Activated CD4-positive, alpha-beta T cell treated with anti-CD3 and anti-CD28 coated beads, Interleukin-2, amount 10 ng/mL, durations not matched to agents 24 days and 14 days (primary cell): ENCODE measurements around the gene PSMG4. TPM values are rescaled to one million over a fixed set of nuclear protein-coding genes. Genes with fewer than 3 reads are reported as not detected.

ENCODE experiments used
- DNase-seq: peaks from one replicate; pipeline ENCODE4 v3.0.0; 2022
- H3K27ac Mint-ChIP-seq: one replicate; pipeline ENCODE4 v1.8.0; 2022; ENCODE audit warnings: mild to moderate bottlenecking, mixed read lengths
- H3K27me3 Mint-ChIP-seq: one replicate; pipeline ENCODE4 v1.8.0; 2022; ENCODE audit warnings: mixed read lengths
- H3K36me3 Mint-ChIP-seq: one replicate; pipeline ENCODE4 v1.8.0; 2022; ENCODE audit warnings: low read depth, mild to moderate bottlenecking, mixed read lengths
- H3K4me1 Mint-ChIP-seq: one replicate; pipeline ENCODE4 v1.8.0; 2021; ENCODE audit warnings: mixed read lengths
- H3K4me3 Mint-ChIP-seq: one replicate; pipeline ENCODE4 v1.8.0; 2022; ENCODE audit warnings: mild to moderate bottlenecking, moderate library complexity, mixed read lengths
- H3K9me3 Mint-ChIP-seq: one replicate; pipeline ENCODE4 v1.8.0; 2021; ENCODE audit warnings: mixed read lengths
- intact Hi-C: fragments of 100-400 bp; cut with micrococcal nuclease; formaldehyde crosslinking; loops from one replicate; pipeline ENCODE4 v1.15.1; 2023
- total RNA-seq: library from RNA; stranded (reverse); gene quantifications from 2 replicates; pipeline ENCODE4 v1.2.3, GENCODE V29; 2022

Gene PSMG4, protein sequence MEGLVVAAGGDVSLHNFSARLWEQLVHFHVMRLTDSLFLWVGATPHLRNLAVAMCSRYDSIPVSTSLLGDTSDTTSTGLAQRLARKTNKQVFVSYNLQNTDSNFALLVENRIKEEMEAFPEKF
- total RNA-seq: 33.4 and 35.6 TPM in 2 replicates

DNA sequence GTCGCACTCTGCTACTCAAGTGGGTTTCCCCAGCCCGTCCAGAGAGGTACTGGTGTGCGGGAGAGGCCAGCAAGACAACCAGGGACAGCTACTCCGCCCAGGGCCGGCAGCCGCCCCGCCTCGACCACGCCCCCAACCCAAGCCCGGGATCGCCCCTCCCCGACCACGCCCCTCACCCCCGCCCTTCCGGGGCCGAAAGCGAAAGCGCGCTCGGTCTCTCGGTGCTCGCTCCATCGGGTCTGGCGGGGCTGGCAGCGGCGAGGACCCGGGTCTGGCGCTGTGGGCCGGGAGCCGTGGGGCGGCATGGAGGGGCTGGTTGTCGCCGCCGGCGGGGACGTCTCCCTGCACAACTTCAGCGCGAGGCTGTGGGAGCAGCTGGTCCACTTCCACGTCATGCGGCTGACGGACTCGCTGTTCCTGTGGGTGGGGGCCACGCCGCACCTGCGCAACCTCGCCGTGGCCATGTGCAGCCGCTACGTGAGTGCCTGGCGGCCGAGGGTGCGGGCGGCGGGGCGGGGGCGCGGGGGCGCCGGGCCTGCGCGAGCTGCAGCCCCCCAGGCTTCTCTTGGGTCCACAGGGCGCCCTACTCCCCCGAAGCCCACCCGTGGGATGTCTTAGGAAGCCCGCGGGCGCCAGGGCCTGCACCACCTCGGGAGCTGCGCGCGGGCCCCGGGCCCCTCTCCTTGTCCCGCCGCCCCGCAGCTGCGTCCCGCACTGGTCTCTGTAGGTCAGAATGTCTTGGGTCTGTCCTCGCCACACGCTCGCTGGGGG is at the start of gene PSMG4:
TSS of gene PSMG4 (plus strand) at position 228 of the 771 bp plus-strand sequence. CDS start at position 304, 76 bp downstream.
- H3K9me3 Mint-ChIP-seq: no peaks in the 10 kb centered on the region
- peaks cover 30% of the 10 kb centered on the region for H3K36me3 Mint-ChIP-seq
- peak within 1 kb of the TSS; percentile 98 for H3K27ac Mint-ChIP-seq
- peaks cover 19% of the 10 kb centered on the region for H3K27me3 Mint-ChIP-seq
- intact Hi-C loops: loop anchor here (1.0 to 10.0 kb wide), 9 partner anchors 50 to 878 kb away; partner anchors contain the start of genes BPHL, ECI2, NQO2 and RIPK1
- DNase-seq: peak; percentile 98
- H3K4me1 Mint-ChIP-seq: peaks cover 33% of the 10 kb centered on the region
- peak within 1 kb of the TSS; percentile 96 for H3K4me3 Mint-ChIP-seq

- intact Hi-C loops: loop anchor here (1.0 to 2.0 kb wide), 5 partner anchors 19 to 269 kb away; partner anchors contain the start of genes BPHL, PSMG4 and TUBB2A
- DNase-seq: peak; percentile 70
- Mint-ChIP-seq H3K4me3 (peak overlapping the region; percentile 46), H3K4me1 (peaks cover 25% of the 10 kb centered on the region), H3K36me3 (peaks cover 2% of the 10 kb centered on the region), H3K27ac (peak overlapping the region; percentile 94), H3K27me3 (peaks cover 26% of the 10 kb centered on the region), H3K9me3 (peaks cover 9% of the 10 kb centered on the region)
Observed at GRCh38 chr6:3209114-3210023, 49.4 kb upstream of the PSMG4 start.

- H3K27ac Mint-ChIP-seq: peak overlapping the region; percentile 94
- peak overlapping the region; percentile 2 for H3K4me3 Mint-ChIP-seq
Observed at GRCh38 chr6:3210024-3210610, 48.6 kb upstream of the PSMG4 start.

DNA sequence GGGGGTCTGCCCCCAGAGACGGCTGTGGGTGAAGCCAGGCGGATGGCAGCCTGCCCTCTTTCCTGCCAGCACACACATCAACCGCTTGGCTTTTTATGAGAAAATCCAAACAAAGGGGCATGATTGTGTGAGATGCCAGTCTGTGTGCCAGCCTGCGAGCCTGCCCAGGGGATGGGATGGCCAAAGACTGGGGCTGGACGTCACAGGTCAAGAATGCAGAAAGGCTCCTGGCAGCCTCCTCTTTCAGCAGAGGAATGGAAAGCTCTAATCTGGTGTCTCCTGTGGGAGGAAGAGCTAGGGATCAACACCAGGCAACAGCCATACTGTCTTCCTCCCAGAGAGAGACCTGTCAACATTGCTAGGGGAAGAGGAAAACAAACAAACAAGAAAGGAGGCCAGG is 47.1 kb upstream of the PSMG4 start:
- Mint-ChIP-seq H3K27me3 (peaks cover 26% of the 10 kb centered on the region), H3K4me3 (no peak overlapping the region), H3K9me3 (peaks cover 3% of the 10 kb centered on the region), H3K36me3 (no peaks in the 10 kb centered on the region), H3K27ac (no peak overlapping the region), H3K4me1 (peaks cover 19% of the 10 kb centered on the region)
- no peak for DNase-seq
- intact Hi-C loops: no loop called here

More at GRCh38 chr6:3210024-3210610, 48.6 kb upstream of the PSMG4 start:
- intact Hi-C loops: no loop called here
- Mint-ChIP-seq H3K36me3 (no peaks in the 10 kb centered on the region), H3K9me3 (peaks cover 5% of the 10 kb centered on the region), H3K27me3 (peaks cover 23% of the 10 kb centered on the region), H3K4me1 (peaks cover 25% of the 10 kb centered on the region)
- no peak for DNase-seq

DNA sequence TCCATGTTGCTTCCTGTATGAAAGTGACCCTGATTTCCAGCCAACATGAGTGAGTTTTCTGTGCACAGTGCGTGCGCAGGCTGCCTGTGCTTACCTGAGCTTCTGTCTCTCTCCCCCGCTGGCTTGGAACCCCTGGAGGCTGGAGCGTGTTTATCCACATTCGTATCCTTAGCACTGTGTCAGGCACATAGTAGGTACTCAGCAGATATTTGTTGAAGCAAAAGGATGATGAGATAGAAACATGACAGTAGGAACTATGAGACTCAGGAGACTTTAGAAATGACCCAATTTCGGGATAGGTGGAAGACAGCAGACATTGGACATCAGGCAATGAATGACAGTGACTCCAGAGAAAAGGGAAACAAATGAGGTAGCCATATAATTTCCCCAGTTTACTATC is 46.5 kb upstream of the PSMG4 start:
- intact Hi-C loops: no loop called here
- H3K9me3 Mint-ChIP-seq: no peaks in the 10 kb centered on the region
- no peak for DNase-seq
- H3K27me3 Mint-ChIP-seq: peaks cover 29% of the 10 kb centered on the region
- H3K27ac Mint-ChIP-seq: no peak overlapping the region
- no peak overlapping the region for H3K4me3 Mint-ChIP-seq
- H3K36me3 Mint-ChIP-seq: no peaks in the 10 kb centered on the region
- peaks cover 19% of the 10 kb centered on the region for H3K4me1 Mint-ChIP-seq

GRCh38 chr6:3213334-3213695 is 45.4 kb upstream of the PSMG4 start:
- intact Hi-C loops: no loop called here
- Mint-ChIP-seq H3K36me3 (no peaks in the 10 kb centered on the region), H3K4me3 (no peak overlapping the region), H3K4me1 (peaks cover 18% of the 10 kb centered on the region), H3K27me3 (peaks cover 38% of the 10 kb centered on the region), H3K27ac (no peak overlapping the region), H3K9me3 (no peaks in the 10 kb centered on the region)
- DNase-seq: no peak

DNA sequence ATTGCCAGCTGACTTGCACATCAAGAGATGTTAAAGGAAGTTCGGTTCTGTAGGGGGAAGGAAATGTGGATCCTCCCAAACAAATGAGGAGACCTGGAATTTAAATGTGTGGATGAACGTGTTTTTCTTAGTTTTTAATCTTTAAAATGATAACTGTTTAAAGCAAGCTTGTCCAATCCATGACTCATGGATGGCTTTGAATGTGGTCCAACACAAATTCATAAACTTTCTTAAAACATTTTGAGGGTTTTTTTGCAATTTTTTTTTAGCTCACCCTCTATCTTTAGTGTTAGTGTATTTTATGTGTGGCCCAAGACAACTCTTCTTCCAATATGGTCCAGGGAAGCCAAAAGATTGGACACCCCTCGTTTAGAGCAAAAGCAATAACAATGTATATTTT is 43.8 kb upstream of the PSMG4 start:
- H3K9me3 Mint-ChIP-seq: no peaks in the 10 kb centered on the region
- H3K36me3 Mint-ChIP-seq: no peaks in the 10 kb centered on the region
- H3K27ac Mint-ChIP-seq: no peak overlapping the region
- H3K27me3 Mint-ChIP-seq: peaks cover 46% of the 10 kb centered on the region
- no peak for DNase-seq
- no peak overlapping the region for H3K4me3 Mint-ChIP-seq
- intact Hi-C loops: no loop called here
- H3K4me1 Mint-ChIP-seq: peaks cover 3% of the 10 kb centered on the region

DNA sequence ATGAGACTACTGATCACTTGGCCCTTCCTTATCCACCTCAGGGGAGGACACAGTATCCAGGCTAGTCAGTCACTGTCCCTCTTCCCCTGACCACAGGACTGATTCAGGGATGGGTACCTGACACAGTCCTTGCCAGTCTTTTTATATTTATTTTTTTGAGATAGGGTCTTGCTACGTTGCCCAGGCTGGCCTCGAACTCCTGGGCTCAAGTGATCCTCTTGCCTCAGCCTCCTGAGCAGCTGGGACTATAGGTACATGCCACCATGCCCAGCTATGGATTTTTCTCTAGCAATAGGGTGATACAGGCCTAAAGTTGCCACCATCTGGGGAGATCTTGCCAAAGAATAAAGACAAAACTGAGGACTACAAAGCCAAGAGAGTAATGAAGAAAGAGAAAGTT is 41.5 kb upstream of the PSMG4 start:
- Mint-ChIP-seq H3K4me1 (no peaks in the 10 kb centered on the region), H3K27ac (no peak overlapping the region), H3K9me3 (peaks cover 7% of the 10 kb centered on the region), H3K36me3 (peaks cover 2% of the 10 kb centered on the region), H3K27me3 (peaks cover 53% of the 10 kb centered on the region), H3K4me3 (no peak overlapping the region)
- no peak for DNase-seq
- intact Hi-C loops: no loop called here

- Mint-ChIP-seq H3K27ac (no peak overlapping the region), H3K9me3 (peaks cover 7% of the 10 kb centered on the region), H3K4me3 (no peak overlapping the region), H3K27me3 (peaks cover 51% of the 10 kb centered on the region), H3K36me3 (peaks cover 2% of the 10 kb centered on the region), H3K4me1 (no peaks in the 10 kb centered on the region)
- intact Hi-C loops: no loop called here
- no peak for DNase-seq
Observed at GRCh38 chr6:3218266-3218665, 40.5 kb upstream of the PSMG4 start.

DNA sequence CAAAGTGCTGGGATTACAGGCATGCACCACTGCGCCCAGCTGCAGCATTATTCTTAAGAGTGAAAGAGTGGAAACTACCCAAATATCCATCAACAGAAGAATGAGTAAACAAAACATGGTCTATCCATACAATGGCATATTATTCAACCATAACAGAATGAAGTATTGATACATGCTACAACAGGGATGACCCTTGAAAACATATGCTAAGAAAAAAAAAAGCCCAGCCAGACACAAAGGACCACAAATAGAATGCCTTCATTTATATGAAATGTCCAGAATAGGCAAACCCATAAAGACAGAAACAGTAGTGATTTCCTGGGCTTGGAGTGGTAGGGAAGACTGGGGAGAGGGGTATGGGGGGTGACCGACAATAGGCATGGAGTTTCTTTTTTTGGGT is 38.4 kb upstream of the PSMG4 start:
- intact Hi-C loops: loop anchor here (10.0 kb wide), 1 partner anchor 1836 kb away; the partner anchor contains the start of gene FOXF2
- H3K27ac Mint-ChIP-seq: no peak overlapping the region

DNA sequence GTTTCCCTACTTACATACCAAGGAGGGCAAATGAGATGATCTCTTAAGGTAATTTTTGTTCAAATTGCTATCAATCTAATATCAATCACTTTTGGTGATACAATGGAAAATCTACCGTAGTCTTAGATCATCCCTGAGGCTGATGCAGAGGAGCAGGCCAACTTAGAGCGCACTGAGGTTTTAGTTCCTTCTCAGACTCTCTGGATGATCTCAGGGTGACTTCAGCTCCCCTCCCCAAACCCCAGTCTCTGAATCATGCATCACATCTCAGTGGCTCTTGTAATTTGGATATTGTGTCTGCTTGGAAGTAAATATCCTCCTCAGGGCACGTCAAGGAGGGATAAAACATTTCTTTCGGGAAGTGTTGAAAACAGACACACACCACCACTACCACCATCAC is 37.2 kb upstream of the PSMG4 start:
- Mint-ChIP-seq H3K27me3 (peaks cover 59% of the 10 kb centered on the region), H3K9me3 (peaks cover 7% of the 10 kb centered on the region)

More for the DNA sequence above, 38.4 kb upstream of the PSMG4 start:
- no peak for DNase-seq
- no peak overlapping the region for H3K4me3 Mint-ChIP-seq
- peaks cover 56% of the 10 kb centered on the region for H3K27me3 Mint-ChIP-seq
- H3K9me3 Mint-ChIP-seq: peaks cover 7% of the 10 kb centered on the region
- peaks cover 2% of the 10 kb centered on the region for H3K36me3 Mint-ChIP-seq
- no peaks in the 10 kb centered on the region for H3K4me1 Mint-ChIP-seq

GRCh38 chr6:3222506-3223038 is 36.2 kb upstream of the PSMG4 start:
- no peak for DNase-seq
- peaks cover 57% of the 10 kb centered on the region for H3K27me3 Mint-ChIP-seq
- H3K9me3 Mint-ChIP-seq: peaks cover 7% of the 10 kb centered on the region

More for the DNA sequence above, 37.2 kb upstream of the PSMG4 start:
- Mint-ChIP-seq H3K27ac (no peak overlapping the region), H3K36me3 (peaks cover 2% of the 10 kb centered on the region), H3K4me1 (no peaks in the 10 kb centered on the region), H3K4me3 (no peak overlapping the region)
- intact Hi-C loops: loop anchor here (10.0 kb wide), 1 partner anchor 1837 kb away; the partner anchor contains the start of gene FOXF2
- no peak for DNase-seq

DNA sequence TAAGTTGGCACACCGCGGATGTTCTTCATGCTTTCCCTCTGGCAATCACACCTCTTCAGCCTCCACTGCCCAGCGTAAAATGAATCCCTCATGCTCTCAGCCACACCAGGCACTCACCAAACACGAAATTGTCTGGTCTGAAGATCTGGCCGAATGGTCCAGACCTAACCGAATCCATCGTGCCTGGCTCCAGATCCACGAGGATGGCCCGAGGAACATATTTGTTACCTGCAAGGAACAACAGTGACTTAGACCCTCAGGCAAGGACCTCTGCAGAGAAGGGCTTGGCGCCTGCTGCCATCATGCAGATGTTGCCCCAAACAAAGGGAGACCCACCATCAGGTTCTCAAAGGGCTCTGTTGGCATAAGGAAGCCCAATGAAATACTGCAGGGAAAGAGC is 32.7 kb upstream of the PSMG4 start:
- Mint-ChIP-seq H3K27ac (no peak overlapping the region), H3K4me3 (no peak overlapping the region), H3K36me3 (peaks cover 7% of the 10 kb centered on the region), H3K9me3 (peaks cover 7% of the 10 kb centered on the region), H3K27me3 (peaks cover 64% of the 10 kb centered on the region), H3K4me1 (peaks cover 23% of the 10 kb centered on the region)
- no peak for DNase-seq
- intact Hi-C loops: loop anchor here (2.0 to 10.0 kb wide), 3 partner anchors 63 to 1841 kb away; partner anchors contain the start of genes FOXF2 and SLC22A23

More at GRCh38 chr6:3222506-3223038, 36.2 kb upstream of the PSMG4 start:
- intact Hi-C loops: loop anchor here (10.0 kb wide), 1 partner anchor 1838 kb away; the partner anchor contains the start of gene FOXF2
- peaks cover 3% of the 10 kb centered on the region for H3K4me1 Mint-ChIP-seq
- no peak overlapping the region for H3K27ac Mint-ChIP-seq
- no peak overlapping the region for H3K4me3 Mint-ChIP-seq
- peaks cover 2% of the 10 kb centered on the region for H3K36me3 Mint-ChIP-seq
